Right lobe of liver (tissue), 4 donors: ENCODE data around the gene ASPG.

Experiments
- POLR2A ChIP-seq: fragments of 450-650 bp; IDR thresholded peaks from one replicate; pipeline ENCODE4 v1.6.1; 2017; ENCODE audit warnings: antibody characterized with exemption, mild to moderate bottlenecking
- TF ChIP-seq, protein P1 (sequence below), 4 donors: fragments of 200-600 bp in 3 of 4; fragments of 450-650 bp in 1 of 4; IDR thresholded peaks; one replicate each; pipeline versions ENCODE4 v1.5.1 to v1.8.0; 2016 to 2022; ENCODE audit warnings: antibody characterized with exemption in 4 of 4, mild to moderate bottlenecking in 2 of 4
- donor health status: DM: no; HTN: no; CAD: no.
- donor health status: DM: no; HTN: no; CAD: no.
- donor health status: DM: no; HTN: yes; CAD: no.

DNA sequence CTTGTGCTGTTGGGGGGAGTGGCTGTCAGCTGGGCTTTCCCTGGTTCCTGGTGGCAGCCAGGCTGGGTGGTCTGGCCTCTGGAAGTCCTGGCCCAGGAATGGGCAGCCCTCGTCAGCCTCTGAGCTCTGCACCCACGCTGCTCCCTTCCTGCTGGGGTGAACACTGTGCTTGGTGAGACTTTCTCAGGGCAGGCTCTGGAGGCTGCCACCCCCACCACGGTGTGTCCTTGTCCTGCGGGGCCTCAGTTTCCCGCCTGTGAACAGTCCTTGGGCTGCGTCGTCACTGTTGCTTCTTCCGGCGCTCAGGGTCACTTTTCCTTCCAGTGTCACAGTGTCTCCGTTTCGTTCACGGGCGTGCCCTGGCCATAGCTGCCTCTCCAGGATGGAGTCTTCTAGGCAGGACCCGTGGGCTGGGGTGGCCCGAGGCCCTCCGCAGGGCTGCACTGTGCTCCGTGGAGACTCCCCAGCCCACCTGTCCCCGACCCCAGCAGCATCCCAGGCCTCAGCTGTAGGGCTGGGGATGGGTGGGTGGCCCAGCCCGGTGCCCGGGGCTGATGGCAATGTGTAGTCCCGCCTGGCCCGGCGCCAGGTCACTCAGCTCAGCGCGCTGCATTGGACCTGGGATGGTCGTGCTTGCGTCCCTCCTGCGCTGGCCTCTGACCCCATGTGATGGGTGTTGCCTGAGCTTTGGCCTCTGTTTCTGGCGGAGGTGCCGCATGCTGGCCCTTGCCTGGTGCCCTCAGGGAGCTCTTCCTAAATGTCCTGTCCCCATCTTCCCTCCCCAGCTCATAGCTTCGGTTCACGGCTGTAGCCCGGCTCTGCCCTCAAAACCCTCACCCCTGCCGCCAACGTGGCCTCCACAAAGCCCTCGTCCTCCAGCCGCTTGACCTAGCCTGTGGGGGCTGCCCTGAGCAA is 59.7 kb downstream of the ASPG start:
- TF ChIP-seq, protein P1, sequence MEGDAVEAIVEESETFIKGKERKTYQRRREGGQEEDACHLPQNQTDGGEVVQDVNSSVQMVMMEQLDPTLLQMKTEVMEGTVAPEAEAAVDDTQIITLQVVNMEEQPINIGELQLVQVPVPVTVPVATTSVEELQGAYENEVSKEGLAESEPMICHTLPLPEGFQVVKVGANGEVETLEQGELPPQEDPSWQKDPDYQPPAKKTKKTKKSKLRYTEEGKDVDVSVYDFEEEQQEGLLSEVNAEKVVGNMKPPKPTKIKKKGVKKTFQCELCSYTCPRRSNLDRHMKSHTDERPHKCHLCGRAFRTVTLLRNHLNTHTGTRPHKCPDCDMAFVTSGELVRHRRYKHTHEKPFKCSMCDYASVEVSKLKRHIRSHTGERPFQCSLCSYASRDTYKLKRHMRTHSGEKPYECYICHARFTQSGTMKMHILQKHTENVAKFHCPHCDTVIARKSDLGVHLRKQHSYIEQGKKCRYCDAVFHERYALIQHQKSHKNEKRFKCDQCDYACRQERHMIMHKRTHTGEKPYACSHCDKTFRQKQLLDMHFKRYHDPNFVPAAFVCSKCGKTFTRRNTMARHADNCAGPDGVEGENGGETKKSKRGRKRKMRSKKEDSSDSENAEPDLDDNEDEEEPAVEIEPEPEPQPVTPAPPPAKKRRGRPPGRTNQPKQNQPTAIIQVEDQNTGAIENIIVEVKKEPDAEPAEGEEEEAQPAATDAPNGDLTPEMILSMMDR (IDR thresholded peaks at IDR 0.05): no peak
- no peak for TF ChIP-seq POLR2A
